ENCODE measurements around the gene SEC22A.

Gene SEC22A

GRCh38 chr3:123321806-123322205 lies 120.1 kb downstream of the SEC22A start:
- H3K36me3 ChIP-seq (ENCODE audit: control insufficient read depth, insufficient read depth, low read length) = peaks cover 12% of the 10 kb centered on the region
- H3K27me3 ChIP-seq (ENCODE audit: control insufficient read depth, insufficient read depth, low read length) = no peaks in the 10 kb centered on the region
- H3K27ac ChIP-seq (ENCODE audit: low read depth, low read length) = no peak overlapping the region
- H3K4me1 ChIP-seq (ENCODE audit: control insufficient read depth, insufficient read depth, low read length) = no peaks in the 10 kb centered on the region
- no peak overlapping the region for H3K4me3 ChIP-seq (ENCODE audit: low read length)
- H3K9ac ChIP-seq (ENCODE audit: low read length) = no peak overlapping the region

- H3K4me1 ChIP-seq (ENCODE audit: control insufficient read depth, insufficient read depth, low read length) = no peaks in the 10 kb centered on the region
- H3K4me3 ChIP-seq (ENCODE audit: low read length) = no peak overlapping the region
- H3K36me3 ChIP-seq (ENCODE audit: control insufficient read depth, insufficient read depth, low read length) = peaks cover 10% of the 10 kb centered on the region
- no peak overlapping the region for H3K9ac ChIP-seq (ENCODE audit: low read length)
- H3K27me3 ChIP-seq (ENCODE audit: control insufficient read depth, insufficient read depth, low read length) = no peaks in the 10 kb centered on the region
- no peak overlapping the region for H3K27ac ChIP-seq (ENCODE audit: low read depth, low read length)
Measured at GRCh38 chr3:123322866-123323265, 121.1 kb downstream of the SEC22A start.
